Epithelial cell of esophagus (primary cell): ENCODE data around the gene ITLN1.

Experiments used
- DNase-seq: peaks from one replicate; pipeline ENCODE4 v3.0.0; 2010; ENCODE audit warnings: low read depth
- H3K4me3 ChIP-seq: 2 replicates; pipeline ENCODE4 v1.5.1; 2011; ENCODE audit warnings: mild to moderate bottlenecking, low read length, control low read depth
- TF ChIP-seq, protein P1 (sequence below): IDR thresholded peaks from 2 replicates; pipeline ENCODE4 v1.5.1; 2011; ENCODE audit warnings: low read depth, mild to moderate bottlenecking, low read length, control low read depth, inconsistent platforms; ENCODE audit not compliant: insufficient read depth; ENCODE audit errors: missing control alignments

The ITLN1 gene

DNA sequence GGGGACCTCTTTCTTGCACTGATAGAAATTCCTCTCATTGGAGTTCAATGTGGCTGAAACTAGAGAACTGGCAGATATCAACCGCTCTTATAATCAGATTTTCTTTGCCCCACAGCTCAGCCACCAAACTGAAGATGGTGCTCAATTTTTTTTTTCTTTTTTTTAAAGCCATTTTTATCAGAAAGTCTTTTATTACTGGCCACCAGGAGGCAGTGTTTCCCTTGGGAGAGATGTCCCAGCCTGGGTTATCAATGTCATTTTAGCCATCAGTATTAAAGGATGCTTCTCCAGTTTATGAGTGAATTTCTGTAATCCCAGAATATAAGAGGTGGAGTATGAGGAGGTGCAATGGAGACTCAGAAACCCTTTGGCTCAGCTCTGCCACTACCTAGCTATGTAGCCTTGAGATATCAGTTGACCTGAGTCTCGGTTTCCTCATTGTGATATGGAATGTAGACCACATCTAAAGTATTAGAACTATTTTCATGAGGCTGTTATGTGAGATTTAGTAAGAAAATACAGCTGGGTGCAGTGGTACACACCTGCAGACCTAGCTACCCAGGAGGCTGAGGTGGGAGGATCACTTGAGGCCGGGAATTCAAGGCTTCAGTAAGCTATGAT is 49.9 kb downstream of the ITLN1 start:
- TF ChIP-seq, protein P1, sequence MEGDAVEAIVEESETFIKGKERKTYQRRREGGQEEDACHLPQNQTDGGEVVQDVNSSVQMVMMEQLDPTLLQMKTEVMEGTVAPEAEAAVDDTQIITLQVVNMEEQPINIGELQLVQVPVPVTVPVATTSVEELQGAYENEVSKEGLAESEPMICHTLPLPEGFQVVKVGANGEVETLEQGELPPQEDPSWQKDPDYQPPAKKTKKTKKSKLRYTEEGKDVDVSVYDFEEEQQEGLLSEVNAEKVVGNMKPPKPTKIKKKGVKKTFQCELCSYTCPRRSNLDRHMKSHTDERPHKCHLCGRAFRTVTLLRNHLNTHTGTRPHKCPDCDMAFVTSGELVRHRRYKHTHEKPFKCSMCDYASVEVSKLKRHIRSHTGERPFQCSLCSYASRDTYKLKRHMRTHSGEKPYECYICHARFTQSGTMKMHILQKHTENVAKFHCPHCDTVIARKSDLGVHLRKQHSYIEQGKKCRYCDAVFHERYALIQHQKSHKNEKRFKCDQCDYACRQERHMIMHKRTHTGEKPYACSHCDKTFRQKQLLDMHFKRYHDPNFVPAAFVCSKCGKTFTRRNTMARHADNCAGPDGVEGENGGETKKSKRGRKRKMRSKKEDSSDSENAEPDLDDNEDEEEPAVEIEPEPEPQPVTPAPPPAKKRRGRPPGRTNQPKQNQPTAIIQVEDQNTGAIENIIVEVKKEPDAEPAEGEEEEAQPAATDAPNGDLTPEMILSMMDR: peak; percentile 67
- no peak overlapping the region for H3K4me3 ChIP-seq
- DNase-seq: peak; percentile 60

DNA sequence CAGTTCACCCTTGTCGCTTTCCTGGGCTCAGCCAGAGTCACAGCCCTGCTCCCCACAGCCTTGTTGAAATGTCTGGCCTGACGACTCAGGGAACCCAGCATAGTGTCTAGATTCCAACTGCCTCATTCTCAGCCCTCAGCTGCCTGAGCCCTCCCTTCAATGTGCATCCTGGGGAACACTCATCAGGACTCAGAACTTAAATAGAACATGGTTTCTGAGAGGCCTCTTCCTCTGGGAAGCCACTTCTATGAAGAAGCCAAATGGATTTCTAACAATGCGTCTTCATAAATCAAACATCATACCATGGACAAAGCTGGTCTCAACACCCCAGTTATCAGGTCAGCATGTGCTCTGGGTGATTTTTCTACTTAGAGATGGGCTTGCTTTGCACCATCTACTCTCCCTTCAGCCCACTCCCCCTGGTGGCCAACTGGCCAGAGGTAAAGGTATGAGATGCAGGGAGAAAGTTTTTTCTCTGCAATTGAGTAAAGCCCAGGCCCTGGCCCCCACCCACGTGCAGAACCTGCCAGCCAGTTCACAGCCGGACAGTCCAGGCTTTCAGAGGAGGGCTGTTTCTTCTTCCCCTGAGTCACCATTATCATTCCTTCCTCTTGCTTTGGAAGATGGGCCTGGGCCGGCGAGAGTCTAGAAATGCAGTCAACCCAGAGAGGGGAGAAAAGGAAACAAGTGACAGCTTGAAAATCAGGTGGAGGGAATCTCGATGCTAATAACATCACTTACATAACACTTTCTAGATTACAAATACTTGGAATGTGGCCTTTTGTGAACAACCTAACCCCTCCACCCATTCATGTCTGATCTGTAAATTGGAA is 54.4 kb downstream of the ITLN1 start:
- TF ChIP-seq, protein P1: peak; percentile 85
- DNase-seq: peak; percentile 74
- H3K4me3 ChIP-seq: no peak overlapping the region

DNA sequence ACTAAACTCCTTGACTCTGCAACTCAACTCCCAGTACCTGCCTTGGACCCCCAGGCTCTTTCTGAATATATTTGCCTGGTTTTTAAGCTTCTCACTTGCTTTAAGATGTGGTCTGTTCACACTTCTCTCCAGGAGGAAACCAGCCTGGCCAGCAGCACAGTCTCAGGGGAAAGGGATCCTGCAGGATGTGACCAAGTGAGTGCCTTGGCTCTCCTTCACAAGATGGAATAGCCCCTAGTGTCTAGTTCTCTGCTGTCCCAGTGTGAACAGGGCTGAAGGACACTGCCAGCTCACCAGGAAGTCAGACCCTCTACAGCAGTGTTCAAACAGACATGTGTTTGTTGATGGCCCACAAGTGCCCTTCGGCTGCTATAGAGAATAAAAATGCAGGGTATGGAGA is 55.2 kb downstream of the ITLN1 start:
- TF ChIP-seq, protein P1: no peak
- no peak for DNase-seq
- no peak overlapping the region for H3K4me3 ChIP-seq

DNA sequence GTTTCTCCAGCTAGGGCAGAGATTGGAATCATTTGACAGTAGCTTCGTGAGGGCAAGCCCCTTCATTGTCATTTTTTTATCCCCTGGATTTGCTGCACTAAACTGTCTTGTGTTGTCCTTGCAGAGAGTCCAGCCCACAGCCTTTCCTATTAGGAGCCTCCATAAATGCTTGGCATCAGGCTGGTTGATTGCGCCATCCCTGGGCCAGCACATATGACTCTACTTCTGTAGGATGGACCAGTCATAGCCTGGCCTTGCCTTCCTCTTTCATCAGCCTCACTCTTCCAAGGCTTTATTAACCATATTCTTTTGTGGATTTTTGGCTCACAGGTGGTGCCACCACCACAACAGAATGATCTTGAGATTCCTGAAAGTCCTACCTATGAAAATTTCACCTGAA is 57.6 kb downstream of the ITLN1 start:
- DNase-seq: peak; percentile 83
- no peak overlapping the region for H3K4me3 ChIP-seq
- TF ChIP-seq, protein P1: no peak

DNA sequence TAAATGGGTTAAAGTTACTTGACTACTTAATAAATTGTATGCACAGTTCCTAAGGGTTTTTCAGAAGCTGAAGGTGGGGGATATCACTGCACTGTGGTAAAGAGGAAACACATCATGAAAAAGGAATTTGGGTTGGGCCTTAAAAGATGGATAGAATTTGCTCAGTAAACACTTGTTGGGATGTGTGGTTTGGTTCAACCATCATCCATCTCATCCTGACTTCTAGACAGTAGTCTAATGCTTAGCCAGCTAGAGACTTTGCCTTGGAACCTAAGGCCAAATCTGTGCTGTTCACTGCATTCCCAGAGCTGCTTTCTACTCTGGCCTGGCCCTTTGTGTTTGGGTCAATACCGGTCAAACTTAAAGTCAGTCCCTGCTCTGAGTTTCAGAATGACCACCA is 58.4 kb downstream of the ITLN1 start:
- no peak overlapping the region for H3K4me3 ChIP-seq
- peak; percentile 35 for DNase-seq
- TF ChIP-seq, protein P1: no peak
